GM21526 (cell line): Measurements from ENCODE around the gene CAMK1D.
"Not testable (repeated sequence)": the region's sequence is repeated elsewhere in the genome, so short reads cannot be mapped to it uniquely, and the experiment has no call there.

Source experiments
- ATAC-seq: cut with Tn5 transposase; IDR thresholded peaks from one replicate; pipeline ENCODE4 v1.9.1; 2021; ENCODE audit warnings: moderate library complexity; ENCODE audit not compliant: unreplicated experiment, low FRiP score

CAMK1D gene

GRCh38 chr10:12729885-12730284 is 380.5 kb downstream of the CAMK1D start:
- no peak for ATAC-seq

GRCh38 chr10:12730809-12731519 is 381.6 kb downstream of the CAMK1D start:
- no peak for ATAC-seq

- ATAC-seq, result no peak
Measured at GRCh38 chr10:12733271-12733670, 383.9 kb downstream of the CAMK1D start.

- no peak for ATAC-seq
Measured at GRCh38 chr10:12735843-12736462, 386.6 kb downstream of the CAMK1D start.

- ATAC-seq, result no peak
Measured at GRCh38 chr10:12740813-12741212, 391.5 kb downstream of the CAMK1D start.

GRCh38 chr10:12741360-12741804 is 392.0 kb downstream of the CAMK1D start:
- ATAC-seq, result no peak

GRCh38 chr10:12742771-12743170 is 393.4 kb downstream of the CAMK1D start:
- no peak for ATAC-seq

- not testable (repeated sequence) for ATAC-seq
Measured at GRCh38 chr10:12743466-12743865, 394.1 kb downstream of the CAMK1D start.

GRCh38 chr10:12743941-12744340 is 394.6 kb downstream of the CAMK1D start:
- ATAC-seq, result no peak

- ATAC-seq, result no peak
Measured at GRCh38 chr10:12748186-12748585, 398.8 kb downstream of the CAMK1D start.

GRCh38 chr10:12749760-12750478 is 400.6 kb downstream of the CAMK1D start:
- ATAC-seq, result no peak

GRCh38 chr10:12750526-12751201 is 401.3 kb downstream of the CAMK1D start:
- no peak for ATAC-seq

GRCh38 chr10:12755075-12755474 is 405.7 kb downstream of the CAMK1D start:
- no peak for ATAC-seq

- ATAC-seq, result no peak
Measured at GRCh38 chr10:12757351-12757750, 408.0 kb downstream of the CAMK1D start.

- no peak for ATAC-seq
Measured at GRCh38 chr10:12758271-12758670, 408.9 kb downstream of the CAMK1D start.

- ATAC-seq, result no peak
Measured at GRCh38 chr10:12766223-12766622, 416.9 kb downstream of the CAMK1D start.

- ATAC-seq, result no peak
Measured at GRCh38 chr10:12768156-12769100, 419.1 kb downstream of the CAMK1D start.

GRCh38 chr10:12769323-12770044 is 420.1 kb downstream of the CAMK1D start:
- no peak for ATAC-seq
